DMS53 treated with DMSO at 0.1 percent for 48 hours (cell line): ENCODE results near the gene CD93.

ENCODE experiments used
- DNase-seq: peaks from one replicate; lab custom pipeline; 2025; ENCODE audit not compliant: unreplicated experiment; lab: John Stamatoyannopoulos, UW

CD93 gene

GRCh38 chr20:23039136-23039875 is 46.8 kb downstream of the CD93 start:
- no peak for DNase-seq

DNA sequence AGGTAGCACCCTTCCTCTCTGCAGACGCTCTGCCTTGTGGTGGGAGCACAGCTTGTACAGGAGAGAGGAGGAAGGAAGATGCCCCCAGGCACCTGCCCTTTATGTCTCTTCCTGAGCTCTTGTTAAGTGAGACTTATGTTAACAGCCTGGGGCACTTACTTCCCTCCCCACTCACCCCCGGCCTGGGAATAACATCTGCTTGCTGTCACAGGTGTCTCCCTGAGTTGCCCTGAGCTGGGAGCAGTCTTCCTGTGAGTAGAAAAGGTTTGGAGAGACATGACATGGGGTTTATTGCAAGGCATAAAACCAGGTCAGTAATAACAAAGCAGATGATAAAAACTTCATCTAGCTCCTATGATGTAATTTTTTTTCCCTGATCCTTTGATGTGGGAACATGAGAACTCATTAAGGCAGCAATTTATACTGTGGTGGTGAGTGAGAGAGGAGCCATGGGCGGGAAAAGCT is 49.1 kb downstream of the CD93 start:
- no peak for DNase-seq

DNA sequence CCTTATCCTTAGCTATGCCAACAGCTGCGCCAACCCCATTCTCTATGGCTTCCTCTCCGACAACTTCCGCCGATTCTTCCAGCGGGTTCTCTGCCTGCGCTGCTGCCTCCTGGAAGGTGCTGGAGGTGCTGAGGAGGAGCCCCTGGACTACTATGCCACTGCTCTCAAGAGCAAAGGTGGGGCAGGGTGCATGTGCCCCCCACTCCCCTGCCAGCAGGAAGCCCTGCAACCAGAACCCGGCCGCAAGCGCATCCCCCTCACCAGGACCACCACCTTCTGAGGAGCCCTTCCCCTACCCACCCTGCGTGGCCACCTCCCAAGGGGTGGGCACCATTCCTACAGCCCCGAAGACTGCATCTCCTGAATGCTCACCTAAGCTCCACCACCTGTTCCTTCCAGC is 49.8 kb downstream of the CD93 start:
- DNase-seq = no peak

- DNase-seq = no peak
Observed at GRCh38 chr20:23035731-23036130, 50.4 kb downstream of the CD93 start.

DNA sequence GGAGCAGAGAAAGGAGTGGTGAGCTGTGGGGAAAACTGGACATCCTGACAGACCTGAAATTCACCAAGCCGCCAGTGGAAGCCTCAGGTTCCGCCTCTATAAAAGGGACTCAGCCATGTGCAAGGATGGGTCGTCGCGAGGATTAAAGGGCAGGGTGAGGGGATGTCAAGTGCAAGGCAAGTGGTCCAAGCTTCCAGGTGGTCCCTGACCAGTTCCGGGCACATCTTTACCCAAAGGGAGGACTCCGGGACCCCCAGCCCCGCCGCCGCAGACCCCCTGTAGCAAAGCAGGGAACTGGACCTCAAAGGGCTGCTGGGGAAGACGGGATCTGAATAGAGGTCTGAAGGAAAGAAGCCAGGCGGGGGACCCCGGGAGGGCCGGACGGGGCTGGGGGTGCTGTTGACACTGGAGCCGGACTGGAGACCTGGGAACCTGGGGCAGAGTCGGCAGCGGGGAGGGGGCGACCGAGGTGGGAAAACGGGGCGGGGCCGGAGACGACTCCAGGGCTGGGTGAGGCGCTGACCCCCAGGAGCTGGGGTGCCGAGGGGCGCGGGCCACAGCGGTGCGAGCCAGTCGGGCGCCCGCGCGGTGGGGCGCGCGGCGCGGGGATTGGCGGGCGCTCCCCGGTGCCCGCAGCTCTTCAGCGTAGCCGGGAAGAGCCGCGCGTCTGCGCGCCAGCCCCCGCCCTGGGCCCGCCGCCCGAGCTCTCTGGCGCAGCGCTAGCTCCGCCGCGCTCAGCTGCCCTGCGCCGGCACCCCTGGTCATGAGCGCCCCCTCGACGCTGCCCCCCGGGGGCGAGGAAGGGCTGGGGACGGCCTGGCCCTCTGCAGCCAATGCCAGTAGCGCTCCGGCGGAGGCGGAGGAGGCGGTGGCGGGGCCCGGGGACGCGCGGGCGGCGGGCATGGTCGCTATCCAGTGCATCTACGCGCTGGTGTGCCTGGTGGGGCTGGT is 51.1 kb downstream of the CD93 start, which contains the start of gene SSTR4:
Gene SSTR4, plus strand, starts transcription at position 592 of the 951 bp plus-strand sequence. Its CDS starts 172 bp downstream, at position 764.
- DNase-seq = no peak

DNA sequence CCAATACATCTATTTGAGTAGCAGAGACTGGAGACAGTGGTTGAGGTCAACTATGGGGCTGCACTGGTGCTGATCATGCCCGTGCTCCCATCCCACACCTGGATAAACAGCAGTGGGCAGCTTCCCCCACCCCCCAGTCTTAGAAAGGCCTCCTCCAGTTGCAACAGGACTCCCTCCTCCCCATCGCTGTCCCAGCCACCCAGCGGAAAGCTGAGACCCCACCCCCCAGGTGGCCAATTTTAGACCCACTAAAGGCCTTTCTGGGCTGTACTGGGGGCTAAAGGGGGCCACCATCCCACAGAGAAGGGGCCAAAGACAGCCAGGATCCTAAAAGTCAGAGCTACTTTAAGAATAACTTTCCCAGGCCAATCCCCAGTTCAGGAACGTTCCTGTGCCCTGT is 52.2 kb downstream of the CD93 start:
- DNase-seq = no peak

DNA sequence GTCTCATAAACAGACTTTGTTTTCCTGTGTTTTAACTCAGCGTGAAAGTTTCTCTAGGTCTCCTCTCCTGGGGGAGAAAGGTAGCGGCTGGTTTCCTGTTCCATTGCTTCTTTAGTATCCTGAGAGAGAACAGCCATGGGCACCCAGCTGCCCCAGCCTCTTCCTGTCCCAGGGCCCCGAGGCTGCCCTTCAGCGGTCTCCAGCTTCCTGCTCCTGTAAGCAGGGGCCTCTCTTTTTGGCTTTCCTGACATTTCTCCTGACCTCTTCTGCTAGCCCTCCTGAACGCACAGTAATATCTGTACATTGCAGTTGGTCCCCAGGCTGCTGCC is 53.4 kb downstream of the CD93 start:
- DNase-seq = no peak

GRCh38 chr20:23032056-23032749 is 53.9 kb downstream of the CD93 start:
- no peak for DNase-seq

- no peak for DNase-seq
Observed at GRCh38 chr20:23031346-23031745, 54.8 kb downstream of the CD93 start.
